ENCODE measurements around the gene ABCA7.

DNA sequence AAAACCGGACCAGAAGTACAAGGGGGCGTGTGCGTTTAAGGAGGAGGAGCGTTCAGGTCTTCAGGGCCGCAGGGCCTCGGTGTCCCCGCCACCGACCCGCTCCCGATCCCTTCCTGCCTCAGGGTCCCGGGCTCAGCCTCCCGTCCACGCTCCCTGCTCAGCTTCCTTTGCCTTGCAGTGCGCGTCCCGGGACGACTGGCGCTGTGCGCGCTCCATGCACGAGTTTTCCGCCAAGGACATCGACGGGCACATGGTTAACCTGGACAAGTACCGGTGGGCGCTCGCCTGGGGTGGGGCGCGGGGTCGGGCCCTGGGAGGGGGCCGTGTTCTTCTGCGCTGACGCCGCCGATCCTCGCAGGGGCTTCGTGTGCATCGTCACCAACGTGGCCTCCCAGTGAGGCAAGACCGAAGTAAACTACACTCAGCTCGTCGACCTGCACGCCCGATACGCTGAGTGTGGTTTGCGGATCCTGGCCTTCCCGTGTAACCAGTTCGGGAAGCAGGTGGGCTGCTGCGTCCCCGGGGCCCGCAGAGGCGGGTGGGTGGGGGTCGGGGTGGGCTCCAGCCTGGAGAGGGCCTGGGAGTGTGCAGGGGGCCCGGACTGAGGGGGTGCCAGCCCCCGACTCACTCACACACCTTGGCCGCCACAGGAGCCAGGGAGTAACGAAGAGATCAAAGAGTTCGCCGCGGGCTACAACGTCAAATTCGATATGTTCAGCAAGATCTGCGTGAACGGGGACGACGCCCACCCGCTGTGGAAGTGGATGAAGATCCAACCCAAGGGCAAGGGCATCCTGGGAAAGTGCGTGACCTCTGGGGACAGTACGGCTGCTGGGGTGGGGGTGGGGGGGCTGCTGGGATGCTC is 65.3 kb downstream of the ABCA7 start:
- TF ChIP-seq, protein P1, sequence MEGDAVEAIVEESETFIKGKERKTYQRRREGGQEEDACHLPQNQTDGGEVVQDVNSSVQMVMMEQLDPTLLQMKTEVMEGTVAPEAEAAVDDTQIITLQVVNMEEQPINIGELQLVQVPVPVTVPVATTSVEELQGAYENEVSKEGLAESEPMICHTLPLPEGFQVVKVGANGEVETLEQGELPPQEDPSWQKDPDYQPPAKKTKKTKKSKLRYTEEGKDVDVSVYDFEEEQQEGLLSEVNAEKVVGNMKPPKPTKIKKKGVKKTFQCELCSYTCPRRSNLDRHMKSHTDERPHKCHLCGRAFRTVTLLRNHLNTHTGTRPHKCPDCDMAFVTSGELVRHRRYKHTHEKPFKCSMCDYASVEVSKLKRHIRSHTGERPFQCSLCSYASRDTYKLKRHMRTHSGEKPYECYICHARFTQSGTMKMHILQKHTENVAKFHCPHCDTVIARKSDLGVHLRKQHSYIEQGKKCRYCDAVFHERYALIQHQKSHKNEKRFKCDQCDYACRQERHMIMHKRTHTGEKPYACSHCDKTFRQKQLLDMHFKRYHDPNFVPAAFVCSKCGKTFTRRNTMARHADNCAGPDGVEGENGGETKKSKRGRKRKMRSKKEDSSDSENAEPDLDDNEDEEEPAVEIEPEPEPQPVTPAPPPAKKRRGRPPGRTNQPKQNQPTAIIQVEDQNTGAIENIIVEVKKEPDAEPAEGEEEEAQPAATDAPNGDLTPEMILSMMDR (conservative IDR thresholded peaks at IDR 0.05 in 1 of 2, IDR thresholded peaks at IDR 0.05 in 1 of 2; ENCODE audit: extremely low read depth in 1 of 2, insufficient read depth in 1 of 2, low read depth in 1 of 2, low read length in 2 of 2) = no peak
- TF ChIP-seq EZH2 (IDR thresholded peaks at IDR 0.05; ENCODE audit: borderline replicate concordance, low read length) = no peak

Measured in mammary epithelial cell (primary cell).